Liver (tissue), 3 donors: ENCODE results near the gene GSAP.

Experiments
- CTCF ChIP-seq: fragments of 150-350 bp; IDR thresholded peaks from 2 replicates; pipeline ENCODE4 v1.5.1; 2017; ENCODE audit warnings: improper control_type of control experiment, low read depth, low read length; ENCODE audit not compliant: missing input control
- EGR1 ChIP-seq, 2 donors: IDR thresholded peaks; 2 replicates each; pipeline ENCODE4 v1.6.1; 2016 to 2018; ENCODE audit warnings: antibody characterized with exemption in 2 of 2, low read depth in 2 of 2
- GABPA ChIP-seq, 2 donors: IDR thresholded peaks in 1 of 2; conservative IDR thresholded peaks in 1 of 2; 2 replicates each; pipeline ENCODE4 v1.6.1; 2016; ENCODE audit warnings: antibody characterized with exemption in 2 of 2, mild to moderate bottlenecking in 1 of 2, moderate library complexity in 1 of 2
- JUND ChIP-seq, 2 donors: IDR thresholded peaks; 2 replicates each; pipeline ENCODE4 v1.6.1; 2016; ENCODE audit warnings: antibody characterized with exemption in 2 of 2
- MAX ChIP-seq: IDR thresholded peaks from 2 replicates; pipeline ENCODE4 v1.6.1; 2016; ENCODE audit warnings: antibody characterized with exemption
- RAD21 ChIP-seq, 2 donors: IDR thresholded peaks; 2 replicates each; pipeline ENCODE4 v1.6.1; 2016; ENCODE audit warnings: antibody characterized with exemption in 2 of 2, mild to moderate bottlenecking in 2 of 2
- SP1 ChIP-seq: IDR thresholded peaks from 2 replicates; pipeline ENCODE4 v1.6.1; 2018; ENCODE audit warnings: antibody characterized with exemption, mild to moderate bottlenecking
- TAF1 ChIP-seq: conservative IDR thresholded peaks from 2 replicates; pipeline ENCODE4 v1.6.1; 2016; ENCODE audit warnings: antibody characterized with exemption, mild to moderate bottlenecking
- ZBTB33 ChIP-seq: IDR thresholded peaks from 2 replicates; pipeline ENCODE4 v1.6.1; 2016; ENCODE audit warnings: antibody characterized with exemption
- donor health status: healthy.
- donor health status: healthy.

- TF ChIP-seq CTCF: no peak
- TF ChIP-seq SP1: no peak
- no peak for TF ChIP-seq TAF1
- TF ChIP-seq RAD21 (IDR thresholded peaks at IDR 0.05): no peak
- no peak for TF ChIP-seq JUND (IDR thresholded peaks at IDR 0.05)
- no peak for TF ChIP-seq MAX
- TF ChIP-seq GABPA (IDR thresholded peaks at IDR 0.05 in 1 of 2, conservative IDR thresholded peaks at IDR 0.05 in 1 of 2): no peak
- TF ChIP-seq ZBTB33: no peak
- no peak for TF ChIP-seq EGR1 (IDR thresholded peaks at IDR 0.05; ENCODE audit: low read depth in 2 of 2)
These were observed 2.2 kb downstream of the GSAP start for GRCh38 chr7:77413861-77414424.
